ENCODE results near the gene PET100. TPM values are rescaled to one million over a fixed set of nuclear protein-coding genes. Genes with fewer than 3 reads are reported as not detected.
A peak's percentile ranks its signal among the peaks of the same experiment; 100 is the strongest.

The PET100 gene, protein sequence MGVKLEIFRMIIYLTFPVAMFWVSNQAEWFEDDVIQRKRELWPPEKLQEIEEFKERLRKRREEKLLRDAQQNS
- 99.2 and 110 TPM in 2 replicates for total RNA-seq

DNA sequence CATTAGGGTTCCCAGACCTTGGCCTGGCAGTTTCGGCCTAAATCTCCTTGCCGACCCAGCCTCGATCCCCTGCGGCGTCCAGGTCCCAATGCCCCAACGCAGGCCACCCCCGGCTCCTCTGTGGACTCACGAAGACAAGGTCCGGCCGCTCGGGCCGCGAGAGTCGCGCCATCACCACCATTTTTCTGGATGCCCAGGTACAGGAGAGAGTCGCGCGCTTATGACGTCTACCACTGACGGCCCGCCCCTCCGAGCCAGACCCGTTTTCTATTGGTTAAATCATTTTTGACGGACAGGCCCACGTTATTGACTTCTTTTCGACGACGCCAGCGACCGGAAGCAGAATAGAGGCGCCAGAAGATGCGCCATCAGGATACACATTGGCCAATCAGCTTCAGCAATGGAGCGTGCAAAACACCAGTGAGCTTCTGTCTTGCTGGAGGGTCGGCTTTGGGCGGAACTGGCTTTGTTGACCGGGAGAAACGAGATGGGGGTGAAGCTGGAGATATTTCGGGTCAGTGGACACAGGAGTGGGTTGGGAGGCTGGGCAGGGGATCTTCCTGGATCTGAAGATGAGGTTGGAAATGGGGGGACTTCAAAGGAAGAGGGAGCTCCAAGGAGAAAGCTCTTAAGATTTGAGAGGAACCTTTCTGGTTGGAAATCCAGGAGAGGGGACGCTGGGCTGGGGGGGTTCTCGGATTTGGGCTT is at the start of gene PET100, which contains the start of gene XAB2:
Gene PET100 (plus strand): TSS at position 447 of the 708 bp plus-strand sequence. CDS start 41 bp downstream, at position 488.
Gene XAB2 (minus strand): TSS at position 199 of the 708 bp plus-strand sequence. CDS start 18 bp downstream, at position 181.
- Mint-ChIP-seq H3K9me3 (no peaks in the 10 kb centered on the region), H3K4me3 (peak within 1 kb of the TSS; percentile 94), H3K36me3 (ENCODE audit: low read depth) (peaks cover 24% of the 10 kb centered on the region), H3K27ac (peak within 1 kb of the TSS; percentile 98), H3K27me3 (no peaks in the 10 kb centered on the region), H3K4me1 (peaks cover 33% of the 10 kb centered on the region)
- DNase-seq = peak; percentile 98
- intact Hi-C loops (cut with micrococcal nuclease) = loop anchor here (1.0 to 5.0 kb wide), 3 partner anchors 51 to 892 kb away; partner anchors contain the start of genes GPR108, PNPLA6, TRAPPC5 and TRIP10

DNA sequence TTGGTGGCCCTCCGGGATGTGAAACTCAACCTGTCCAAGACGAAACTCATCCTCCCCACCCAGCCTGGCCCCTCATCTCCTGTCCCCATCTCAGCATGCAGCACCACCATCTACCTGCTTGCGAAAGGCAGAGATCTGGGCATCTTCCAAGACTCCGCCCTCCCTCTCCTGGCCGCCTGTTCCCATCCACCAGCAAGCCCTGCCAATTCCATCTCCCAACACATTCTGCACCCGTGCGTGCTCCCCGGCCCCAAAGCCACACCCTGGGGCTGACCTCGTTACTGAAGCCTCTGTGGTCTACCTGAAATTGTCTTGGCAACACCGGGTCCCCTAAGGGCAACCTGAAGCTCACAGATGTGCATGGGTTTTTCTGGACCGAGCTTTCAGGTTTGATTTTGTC is 47.1 kb upstream of the PET100 start:
- H3K4me1 Mint-ChIP-seq = no peaks in the 10 kb centered on the region
- no peaks in the 10 kb centered on the region for H3K36me3 Mint-ChIP-seq (ENCODE audit: low read depth)
- intact Hi-C loops (cut with micrococcal nuclease) = no loop called here
- no peak for DNase-seq
- no peak overlapping the region for H3K4me3 Mint-ChIP-seq
- peaks cover 2% of the 10 kb centered on the region for H3K27me3 Mint-ChIP-seq
- H3K27ac Mint-ChIP-seq = no peak overlapping the region
- H3K9me3 Mint-ChIP-seq = no peaks in the 10 kb centered on the region

DNA sequence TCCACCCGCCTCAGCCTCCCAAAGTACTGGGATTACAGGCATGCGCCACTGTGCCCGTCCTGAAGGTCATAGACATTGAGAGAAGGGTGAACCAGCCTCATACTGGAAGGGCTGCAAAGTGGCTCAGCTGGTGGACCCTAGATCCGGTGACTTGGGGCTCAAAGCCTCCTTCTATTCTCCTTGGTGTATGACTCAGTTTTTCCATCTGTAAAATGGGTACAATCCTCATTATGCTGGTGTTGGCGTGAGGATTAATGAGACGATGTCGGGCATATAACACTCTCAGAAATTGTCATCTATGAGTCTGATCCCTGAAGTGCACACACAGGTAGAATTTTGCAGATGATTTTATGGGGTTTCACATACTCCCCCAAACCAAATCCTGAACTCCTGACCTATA is 39.8 kb upstream of the PET100 start:
- H3K9me3 Mint-ChIP-seq = no peaks in the 10 kb centered on the region
- H3K4me3 Mint-ChIP-seq = no peak overlapping the region
- no peak for DNase-seq
- no peaks in the 10 kb centered on the region for H3K4me1 Mint-ChIP-seq
- H3K36me3 Mint-ChIP-seq (ENCODE audit: low read depth) = no peaks in the 10 kb centered on the region
- no peak overlapping the region for H3K27ac Mint-ChIP-seq
- intact Hi-C loops (cut with micrococcal nuclease) = no loop called here
- H3K27me3 Mint-ChIP-seq = peaks cover 13% of the 10 kb centered on the region

DNA sequence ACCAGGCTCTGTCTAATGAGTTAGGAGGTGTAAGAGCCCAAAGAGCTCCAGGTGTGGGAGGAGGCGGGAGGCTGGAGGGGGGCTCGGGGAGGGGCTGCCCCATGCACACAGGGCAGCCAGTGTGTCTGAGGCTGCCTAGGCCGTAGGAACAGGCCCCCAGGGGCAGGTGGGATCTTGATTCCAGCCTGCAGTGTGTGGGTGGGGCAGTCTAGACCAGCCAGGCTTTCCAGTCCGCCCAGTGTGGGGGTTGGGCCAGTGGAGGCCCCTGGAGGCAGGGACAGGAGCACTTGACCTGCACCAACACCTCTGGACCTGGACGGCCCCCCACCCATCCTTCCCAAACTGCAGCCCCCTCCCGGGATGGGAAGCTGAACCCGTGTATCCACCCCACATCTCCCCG is 39.3 kb upstream of the PET100 start:
- Mint-ChIP-seq H3K4me1 (peaks cover 2% of the 10 kb centered on the region), H3K27me3 (peaks cover 18% of the 10 kb centered on the region), H3K27ac (no peak overlapping the region), H3K4me3 (no peak overlapping the region), H3K9me3 (no peaks in the 10 kb centered on the region), H3K36me3 (ENCODE audit: low read depth) (no peaks in the 10 kb centered on the region)
- intact Hi-C loops (cut with micrococcal nuclease) = no loop called here
- DNase-seq = no peak

DNA sequence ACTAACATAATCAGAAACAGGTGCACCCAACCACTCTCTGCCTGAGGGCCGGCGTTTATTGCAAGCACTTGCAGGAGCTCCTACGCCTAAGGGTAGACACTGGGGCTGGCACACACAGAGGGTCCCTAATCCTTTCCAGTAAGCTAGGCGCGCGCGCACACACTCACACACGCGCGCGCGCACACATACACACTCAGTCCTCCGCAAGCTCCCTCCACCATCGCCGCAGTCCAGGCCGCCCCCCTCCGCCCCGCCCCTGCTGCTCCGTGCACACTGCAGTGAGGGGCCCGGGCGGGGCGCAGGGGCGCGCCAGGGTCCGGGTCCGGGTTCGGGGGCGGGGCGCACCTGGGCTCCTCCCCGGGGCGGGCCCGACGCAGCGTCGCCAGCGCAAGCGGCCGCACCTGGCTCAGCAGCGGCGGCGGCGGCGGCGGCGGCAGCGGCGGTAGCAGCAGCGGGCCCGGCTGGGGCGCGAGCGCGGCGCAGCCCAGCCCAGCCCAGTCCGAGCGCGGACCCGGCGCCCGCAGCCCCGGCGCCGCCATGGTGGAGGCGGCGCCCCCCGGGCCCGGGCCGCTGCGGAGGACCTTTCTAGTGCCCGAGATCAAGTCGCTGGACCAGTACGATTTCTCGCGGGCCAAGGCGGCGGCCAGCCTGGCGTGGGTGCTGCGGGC is 34.0 kb upstream of the PET100 start, which contains the start of gene CAMSAP3:
Gene CAMSAP3 (plus strand): TSS at position 398 of the 668 bp plus-strand sequence. CDS start 140 bp downstream, at position 538.
- no peak within 1 kb of the TSS for H3K27ac Mint-ChIP-seq
- DNase-seq = peak; percentile 82

DNA sequence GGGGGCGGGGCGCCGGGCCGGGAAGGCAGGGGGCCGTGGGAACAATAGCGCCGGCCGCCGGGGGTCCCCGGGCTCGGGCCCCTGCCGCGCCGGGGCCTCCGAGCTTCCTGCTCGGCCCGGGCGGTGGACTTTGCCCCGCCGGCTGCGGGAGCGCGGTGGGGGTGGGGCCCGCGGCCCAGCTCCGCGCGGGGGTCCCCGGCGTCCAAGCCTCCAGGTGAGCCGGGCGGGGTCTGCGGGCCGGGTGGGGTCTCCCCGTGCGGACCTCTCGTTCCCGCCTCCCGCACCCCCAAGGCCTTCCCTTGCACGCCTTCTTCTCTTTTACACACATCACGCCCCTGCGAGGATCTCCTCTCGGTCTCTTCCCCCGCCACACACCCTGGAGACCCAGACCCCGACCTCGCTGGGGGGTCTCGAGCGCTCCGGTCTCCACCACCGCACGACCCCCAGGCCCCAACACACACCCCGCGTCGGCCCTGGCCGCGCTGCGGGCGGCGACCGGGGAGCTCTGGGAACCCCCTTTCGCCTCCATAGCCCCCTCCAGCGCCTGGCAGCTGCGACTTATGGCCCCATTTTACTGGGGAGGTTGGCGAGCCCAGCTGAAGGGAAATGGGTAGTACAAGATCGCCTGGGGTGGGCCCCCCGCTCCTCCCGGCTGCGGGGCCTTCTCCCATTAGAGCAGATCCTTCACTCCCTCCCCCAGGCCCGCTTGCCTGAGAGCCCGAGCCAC is 33.2 kb upstream of the PET100 start:
- H3K27ac Mint-ChIP-seq = no peak overlapping the region
- H3K27me3 Mint-ChIP-seq = peaks cover 40% of the 10 kb centered on the region
- no peak for DNase-seq
- peak overlapping the region; percentile 62 for H3K4me3 Mint-ChIP-seq
- intact Hi-C loops (cut with micrococcal nuclease) = no loop called here
- peaks cover 6% of the 10 kb centered on the region for H3K4me1 Mint-ChIP-seq
- peaks cover 5% of the 10 kb centered on the region for H3K9me3 Mint-ChIP-seq
- H3K36me3 Mint-ChIP-seq (ENCODE audit: low read depth) = peaks cover 2% of the 10 kb centered on the region

More for the DNA sequence above, 34.0 kb upstream of the PET100 start, which contains the start of gene CAMSAP3:
- peaks cover 40% of the 10 kb centered on the region for H3K27me3 Mint-ChIP-seq
- H3K4me1 Mint-ChIP-seq = peaks cover 4% of the 10 kb centered on the region
- intact Hi-C loops (cut with micrococcal nuclease) = no loop called here
- H3K9me3 Mint-ChIP-seq = peaks cover 5% of the 10 kb centered on the region
- H3K4me3 Mint-ChIP-seq = peak within 1 kb of the TSS; percentile 62
- H3K36me3 Mint-ChIP-seq (ENCODE audit: low read depth) = no peaks in the 10 kb centered on the region

DNA sequence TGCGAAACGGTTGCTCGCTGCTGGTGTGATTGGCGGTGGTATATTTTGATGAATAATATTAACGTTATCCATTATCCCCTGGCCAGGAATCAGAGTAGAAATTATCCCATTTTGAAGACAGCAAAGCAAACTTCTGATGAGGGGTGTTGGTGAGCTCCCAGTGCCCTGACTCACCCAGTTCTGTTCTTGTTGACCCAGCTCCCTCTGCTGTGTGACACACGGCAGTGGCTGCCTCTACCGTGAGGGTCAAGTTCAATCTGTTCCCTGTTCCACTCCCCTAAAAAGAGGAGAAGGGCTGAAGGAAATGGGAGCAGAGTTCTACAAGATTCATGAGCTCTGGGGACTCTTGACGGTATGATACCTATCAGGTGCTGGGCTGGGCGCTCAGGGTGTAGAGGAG is 31.9 kb upstream of the PET100 start:
- peaks cover 2% of the 10 kb centered on the region for H3K36me3 Mint-ChIP-seq (ENCODE audit: low read depth)
- peaks cover 5% of the 10 kb centered on the region for H3K9me3 Mint-ChIP-seq
- no peak overlapping the region for H3K4me3 Mint-ChIP-seq
- intact Hi-C loops (cut with micrococcal nuclease) = no loop called here
- DNase-seq = no peak
- peaks cover 6% of the 10 kb centered on the region for H3K4me1 Mint-ChIP-seq
- peaks cover 43% of the 10 kb centered on the region for H3K27me3 Mint-ChIP-seq
- no peak overlapping the region for H3K27ac Mint-ChIP-seq

DNA sequence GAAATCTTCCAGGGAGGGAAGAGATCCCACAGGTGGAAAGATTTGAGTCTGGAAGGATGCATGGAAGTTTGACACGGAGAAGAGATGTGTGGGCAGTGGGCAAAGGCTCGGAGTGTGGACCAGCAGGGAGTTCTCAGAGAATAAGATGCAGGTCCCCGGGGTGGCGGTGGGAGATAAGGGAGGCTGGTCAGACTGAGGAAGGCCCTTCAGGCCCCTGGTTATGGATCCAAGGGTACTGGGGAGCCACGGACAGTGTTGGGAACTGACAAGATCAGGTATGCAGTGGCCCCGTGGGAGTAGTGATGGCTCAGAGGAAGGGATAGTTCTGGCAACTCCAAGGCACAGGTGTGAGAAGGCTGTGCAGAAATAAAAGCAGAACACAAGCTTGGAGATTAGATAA is 31.4 kb upstream of the PET100 start:
- Mint-ChIP-seq H3K9me3 (peaks cover 5% of the 10 kb centered on the region), H3K27me3 (peaks cover 43% of the 10 kb centered on the region), H3K4me3 (no peak overlapping the region), H3K4me1 (peaks cover 6% of the 10 kb centered on the region), H3K27ac (no peak overlapping the region), H3K36me3 (ENCODE audit: low read depth) (peaks cover 2% of the 10 kb centered on the region)
- intact Hi-C loops (cut with micrococcal nuclease) = no loop called here
- DNase-seq = no peak

DNA sequence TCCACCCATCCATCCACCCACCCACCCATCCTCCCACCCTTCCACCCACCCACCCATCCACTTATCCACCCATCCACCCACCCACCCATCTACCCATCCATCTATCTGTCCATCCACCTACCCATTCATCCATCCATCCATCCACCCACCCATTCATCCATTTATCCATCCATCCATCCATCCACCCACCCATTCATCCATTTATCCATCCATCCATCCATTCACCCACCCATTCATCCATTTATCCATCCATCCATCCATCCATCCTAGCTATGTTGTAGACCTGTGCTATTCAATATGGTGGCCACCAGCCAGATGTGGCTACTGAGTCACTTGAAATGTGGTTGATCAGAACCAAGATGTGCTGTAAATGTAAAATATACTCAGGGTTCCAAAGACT is 28.9 kb upstream of the PET100 start:
- intact Hi-C loops (cut with micrococcal nuclease) = no loop called here
- DNase-seq = no peak
- Mint-ChIP-seq H3K27me3 (peaks cover 23% of the 10 kb centered on the region), H3K27ac (peak overlapping the region; percentile 77), H3K9me3 (peaks cover 5% of the 10 kb centered on the region), H3K4me1 (peaks cover 3% of the 10 kb centered on the region), H3K4me3 (no peak overlapping the region), H3K36me3 (ENCODE audit: low read depth) (peaks cover 2% of the 10 kb centered on the region)

DNA sequence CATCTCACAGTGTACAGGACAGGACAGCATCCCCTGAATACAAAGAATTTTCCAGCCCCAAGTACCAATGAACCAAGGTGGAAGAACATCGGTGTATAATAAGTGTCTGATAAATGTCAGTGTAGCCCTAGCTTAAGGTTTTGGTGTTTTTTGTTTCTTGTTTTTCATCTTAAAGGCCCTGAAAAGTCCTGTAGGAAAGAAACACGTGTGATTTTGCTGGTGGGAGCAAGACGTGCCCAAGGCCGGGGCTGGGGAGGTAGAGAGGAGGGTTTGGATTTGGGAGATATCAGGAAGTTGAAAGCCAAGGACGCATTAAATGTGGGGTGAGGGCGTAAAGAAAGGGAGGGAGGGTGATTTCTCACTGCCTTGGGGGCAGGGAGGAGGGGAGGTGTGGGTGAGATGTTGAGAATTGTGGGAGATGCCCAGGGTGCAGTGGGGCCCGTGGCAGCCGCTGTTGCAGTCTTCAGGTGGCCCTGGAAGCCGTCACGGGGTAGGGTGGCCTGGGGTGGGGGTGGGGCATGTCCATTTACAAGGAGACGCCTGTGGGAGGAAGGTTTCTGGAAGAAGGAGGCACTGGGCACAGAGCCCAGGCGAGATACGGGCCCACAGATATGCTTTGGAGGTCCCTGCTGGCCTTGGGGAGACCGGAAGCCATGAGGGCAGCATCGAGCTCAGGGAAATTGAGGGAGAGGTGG is 27.2 kb upstream of the PET100 start:
- peaks cover 5% of the 10 kb centered on the region for H3K9me3 Mint-ChIP-seq
- H3K36me3 Mint-ChIP-seq (ENCODE audit: low read depth) = peaks cover 2% of the 10 kb centered on the region
- H3K4me3 Mint-ChIP-seq = no peak overlapping the region
- no peak for DNase-seq
- peaks cover 4% of the 10 kb centered on the region for H3K4me1 Mint-ChIP-seq
- no peak overlapping the region for H3K27ac Mint-ChIP-seq
- intact Hi-C loops (cut with micrococcal nuclease) = no loop called here
- H3K27me3 Mint-ChIP-seq = peaks cover 15% of the 10 kb centered on the region

DNA sequence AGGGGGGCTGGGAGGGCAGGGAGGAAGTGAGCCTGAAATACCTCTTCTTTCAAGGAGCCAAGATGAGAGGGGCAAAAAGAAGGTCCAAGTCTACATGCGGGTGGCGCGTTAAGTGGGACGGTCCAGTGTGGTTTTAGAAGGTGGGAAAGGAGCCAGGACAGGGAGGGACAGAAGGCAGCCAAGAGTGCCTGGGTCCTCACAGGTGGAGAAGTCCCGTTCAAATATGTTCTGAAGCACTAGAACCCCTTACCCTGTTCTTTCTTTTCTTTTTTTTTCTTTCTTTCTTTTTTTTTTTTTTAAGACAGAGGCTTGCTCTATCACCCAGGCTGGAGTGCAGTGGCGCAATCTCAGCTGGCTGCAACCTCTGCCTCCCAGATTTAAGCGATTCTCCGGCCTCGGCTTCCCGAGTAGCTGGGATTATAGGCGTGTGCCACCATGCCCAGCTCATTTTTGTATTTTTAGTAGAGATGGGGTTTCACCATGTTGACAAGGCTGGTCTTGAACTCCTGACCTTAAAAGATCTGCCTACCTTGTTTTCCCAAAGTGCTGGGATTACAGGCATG is 26.6 kb upstream of the PET100 start:
- intact Hi-C loops (cut with micrococcal nuclease) = no loop called here
- H3K4me1 Mint-ChIP-seq = peaks cover 4% of the 10 kb centered on the region

DNA sequence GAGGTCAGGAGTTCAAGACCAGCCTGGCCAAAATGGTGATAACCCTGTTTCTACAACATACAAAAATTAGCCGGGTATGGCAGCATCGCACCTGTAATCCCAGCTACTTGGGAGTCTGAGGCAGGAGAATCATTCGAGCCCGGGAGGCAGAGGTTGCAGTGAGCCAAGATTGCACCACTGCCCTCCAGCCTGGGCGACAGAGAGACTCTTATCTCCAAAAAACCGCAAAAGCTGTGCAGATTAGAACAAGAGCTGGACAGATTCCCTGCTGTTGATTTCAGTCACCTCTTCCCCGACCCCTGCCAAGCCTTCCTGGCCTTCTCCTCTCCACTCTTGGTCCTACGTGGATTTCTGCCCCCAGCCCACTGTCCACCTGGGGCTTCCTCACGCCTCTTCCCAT is 25.7 kb upstream of the PET100 start:
- Mint-ChIP-seq H3K4me1 (peaks cover 4% of the 10 kb centered on the region), H3K27me3 (peaks cover 4% of the 10 kb centered on the region), H3K9me3 (peaks cover 1% of the 10 kb centered on the region), H3K4me3 (no peak overlapping the region), H3K36me3 (ENCODE audit: low read depth) (peaks cover 2% of the 10 kb centered on the region), H3K27ac (no peak overlapping the region)
- intact Hi-C loops (cut with micrococcal nuclease) = no loop called here
- no peak for DNase-seq

More for the DNA sequence above, 26.6 kb upstream of the PET100 start:
- H3K9me3 Mint-ChIP-seq = peaks cover 5% of the 10 kb centered on the region
- H3K4me3 Mint-ChIP-seq = no peak overlapping the region
- H3K27me3 Mint-ChIP-seq = peaks cover 9% of the 10 kb centered on the region
- DNase-seq = no peak
- H3K36me3 Mint-ChIP-seq (ENCODE audit: low read depth) = peaks cover 2% of the 10 kb centered on the region
- H3K27ac Mint-ChIP-seq = no peak overlapping the region
